Uterus (tissue), 2 donors: ENCODE data around the gene MALT1.

Experiments used
- POLR2A ChIP-seq, 2 donors: fragments of 450-650 bp; IDR thresholded peaks; one replicate each; pipeline ENCODE4 v1.6.1; 2016; ENCODE audit warnings: antibody characterized with exemption in 2 of 2, mild to moderate bottlenecking in 1 of 2, moderate library complexity in 1 of 2
- TF ChIP-seq, protein P1 (sequence below), 4 experiments: fragments of 200-600 bp in 2 of 4; fragments of 450-650 bp in 2 of 4; sonication (generic) in 2 of 4; IDR thresholded peaks; one replicate each; pipeline ENCODE4 v1.5.1; 2016 to 2019; ENCODE audit warnings: antibody characterized with exemption in 4 of 4, mild to moderate bottlenecking in 2 of 4, moderate library complexity in 1 of 4

DNA sequence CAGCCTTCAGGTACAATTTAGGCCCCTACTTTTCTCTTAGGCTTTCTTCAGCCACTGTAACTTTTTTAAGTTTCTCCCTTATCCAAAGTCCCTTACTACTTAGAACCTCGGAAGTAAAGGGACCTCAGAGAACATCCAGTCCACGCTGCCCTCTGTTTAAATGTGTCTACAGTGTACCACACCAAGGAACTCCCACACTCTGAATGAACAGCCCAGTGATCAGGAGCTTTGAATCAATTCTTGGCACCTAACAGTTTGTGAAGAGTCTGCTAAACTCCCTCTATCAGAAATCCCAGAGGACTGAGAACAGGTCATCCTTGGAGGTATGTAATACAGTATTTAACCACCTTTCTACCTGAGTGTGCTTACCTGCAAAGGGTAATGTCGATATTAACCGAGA is 11.6 kb upstream of the MALT1 start:
- TF ChIP-seq POLR2A (IDR thresholded peaks at IDR 0.05) = no peak
- TF ChIP-seq, protein P1, sequence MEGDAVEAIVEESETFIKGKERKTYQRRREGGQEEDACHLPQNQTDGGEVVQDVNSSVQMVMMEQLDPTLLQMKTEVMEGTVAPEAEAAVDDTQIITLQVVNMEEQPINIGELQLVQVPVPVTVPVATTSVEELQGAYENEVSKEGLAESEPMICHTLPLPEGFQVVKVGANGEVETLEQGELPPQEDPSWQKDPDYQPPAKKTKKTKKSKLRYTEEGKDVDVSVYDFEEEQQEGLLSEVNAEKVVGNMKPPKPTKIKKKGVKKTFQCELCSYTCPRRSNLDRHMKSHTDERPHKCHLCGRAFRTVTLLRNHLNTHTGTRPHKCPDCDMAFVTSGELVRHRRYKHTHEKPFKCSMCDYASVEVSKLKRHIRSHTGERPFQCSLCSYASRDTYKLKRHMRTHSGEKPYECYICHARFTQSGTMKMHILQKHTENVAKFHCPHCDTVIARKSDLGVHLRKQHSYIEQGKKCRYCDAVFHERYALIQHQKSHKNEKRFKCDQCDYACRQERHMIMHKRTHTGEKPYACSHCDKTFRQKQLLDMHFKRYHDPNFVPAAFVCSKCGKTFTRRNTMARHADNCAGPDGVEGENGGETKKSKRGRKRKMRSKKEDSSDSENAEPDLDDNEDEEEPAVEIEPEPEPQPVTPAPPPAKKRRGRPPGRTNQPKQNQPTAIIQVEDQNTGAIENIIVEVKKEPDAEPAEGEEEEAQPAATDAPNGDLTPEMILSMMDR (IDR thresholded peaks at IDR 0.05) = no peak
